Muscle of back (tissue), 11 donors: ENCODE data around the gene CD163. TPM values are rescaled to one million over a fixed set of nuclear protein-coding genes. Genes with fewer than 3 reads are reported as not detected.
"Not testable (repeated sequence)": the region's sequence is repeated elsewhere in the genome, so short reads cannot be mapped to it uniquely, and the experiment has no call there.

Source experiments
- DNase-seq, 3 donors: peaks; one replicate each; pipeline versions ENCODE4 v3.0.0 to v3.0.0-alpha.2; 2013
- polyA plus RNA-seq, 10 donors: library from polyadenylated mRNA; unstranded; fragments of 120-200 nt; gene quantifications; one replicate each; pipeline ENCODE4 v1.2.1, GENCODE V29; 2013; ENCODE audit not compliant: insufficient read length in 10 of 10

The CD163 gene
- polyA plus RNA-seq, 10 donors: 14.5 to 23.9 (median 16.5) TPM

GRCh38 chr12:7451756-7452155 lies 51.8 kb downstream of the CD163 start:
- no peak for DNase-seq

- no peak for DNase-seq
These were observed 52.9 kb downstream of the CD163 start for GRCh38 chr12:7450667-7451066.

GRCh38 chr12:7448099-7448498 lies 55.5 kb downstream of the CD163 start:
- no peak for DNase-seq

- DNase-seq: no peak
These were observed 59.0 kb downstream of the CD163 start for GRCh38 chr12:7444537-7444936.

GRCh38 chr12:7444076-7444475 lies 59.5 kb downstream of the CD163 start, which contains the start of gene CD163L1:
Gene CD163L1, minus strand, starts transcription at chr12:7444153. Its CDS starts 26 bp downstream, at chr12:7444127.
- DNase-seq: peak in 1 of 3 donors; percentile 11

- no peak for DNase-seq
These were observed 62.4 kb downstream of the CD163 start for GRCh38 chr12:7441216-7441615.

GRCh38 chr12:7439579-7440505 lies 63.7 kb downstream of the CD163 start:
- DNase-seq: peak; percentile 22 to 65 (median 28)

- DNase-seq: not testable (repeated sequence)
These were observed 65.1 kb downstream of the CD163 start for GRCh38 chr12:7438291-7438995.

- DNase-seq: not testable (repeated sequence)
These were observed 66.1 kb downstream of the CD163 start for GRCh38 chr12:7437494-7437893.

- DNase-seq: no peak
These were observed 68.9 kb downstream of the CD163 start for GRCh38 chr12:7434670-7435069.

GRCh38 chr12:7433276-7433822 lies 70.2 kb downstream of the CD163 start:
- DNase-seq: peak in 1 of 3 donors; percentile 33

- no peak for DNase-seq
These were observed 71.4 kb downstream of the CD163 start for GRCh38 chr12:7431993-7432685.

Other genes with a start within 250 kb of the CD163 start
- under 1 TPM in 4 of 10 donors, not detected in 6; 0.07 to 0.16 (median 0.13) TPM for gene ACSM4, start 199.7 kb downstream of the CD163 start, polyA plus RNA-seq
- 10 to 100 TPM in 2 of 10 donors, 1 to 10 TPM in 8; 5.6 to 12.3 (median 6.9) TPM for gene CD163L1, start 59.6 kb downstream of the CD163 start, polyA plus RNA-seq
- not detected for gene APOBEC1, start 162.1 kb upstream of the CD163 start, polyA plus RNA-seq
- under 1 TPM in 1 of 10 donors, not detected in 9; 0.13 TPM for gene GDF3, start 192.0 kb upstream of the CD163 start, polyA plus RNA-seq
- under 1 TPM in 1 of 10 donors, not detected in 9; 0.14 TPM for gene DPPA3, start 207.7 kb upstream of the CD163 start, polyA plus RNA-seq
- under 1 TPM in 3 of 10 donors, not detected in 7; 0.11 to 0.29 (median 0.19) TPM for gene CLEC4C, start 243.6 kb upstream of the CD163 start, polyA plus RNA-seq